ENCODE results near the gene FYB1.

The FYB1 gene

DNA sequence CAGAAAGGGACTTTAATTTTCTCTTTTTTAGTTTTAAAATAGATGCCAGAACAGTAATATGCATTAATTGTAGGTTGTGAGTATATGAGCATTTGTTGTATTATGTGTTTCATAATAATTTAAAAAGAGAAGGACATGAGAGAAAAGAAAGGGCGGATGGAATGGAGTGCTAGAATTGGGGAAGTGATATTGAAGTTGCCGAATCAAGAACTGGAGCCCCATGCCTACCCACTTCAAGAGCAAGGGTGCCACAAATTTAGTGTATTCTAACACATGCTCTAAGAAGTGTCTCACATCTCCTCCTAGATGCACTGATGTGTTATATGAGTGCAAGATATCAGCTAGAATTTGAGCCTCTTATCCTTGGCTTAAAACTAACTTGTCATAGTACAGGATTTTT is 43.6 kb upstream of the FYB1 start:
- peaks cover 0 to 2% of the 10 kb centered on the region in 2 donors for H3K4me1 ChIP-seq (ENCODE audit: control insufficient read depth in 2 of 2, insufficient read depth in 1 of 2, low read depth in 1 of 2, low read length in 2 of 2)
- no peak overlapping the region for H3K9ac ChIP-seq (ENCODE audit: low read depth, low read length, poor library complexity)
- WGBS, 2 donors (ENCODE audit: extremely low coverage in 2 of 2, insufficient read length in 2 of 2, insufficient replicate concordance in 1 of 2): no CpG with 5 or more reads among the region's 2 CpGs
- no peak overlapping the region for H4K91ac ChIP-seq (ENCODE audit: low read depth, low read length, poor library complexity)
- no peaks in the 10 kb centered on the region for H3K79me1 ChIP-seq (ENCODE audit: low read depth, low read length)
- H3K4me3 ChIP-seq (ENCODE audit: low read length in 2 of 2): no peak overlapping the region
- no peak overlapping the region for H4K8ac ChIP-seq (ENCODE audit: low read depth, low read length)
- no peak overlapping the region for H2BK5ac ChIP-seq (ENCODE audit: low read length)
- no peaks in the 10 kb centered on the region for H3K9me3 ChIP-seq (replicated peaks in 1 of 2; ENCODE audit: control insufficient read depth in 2 of 2, insufficient read depth in 1 of 2, low read depth in 1 of 2, low read length in 2 of 2)
- no peak overlapping the region for H3K18ac ChIP-seq (ENCODE audit: low read length)
- H2BK12ac ChIP-seq (ENCODE audit: low read length): no peak overlapping the region
- H3K4ac ChIP-seq (ENCODE audit: low read length): no peak overlapping the region
- H3K14ac ChIP-seq (ENCODE audit: low read length): no peak overlapping the region
- no peak overlapping the region for H2AK5ac ChIP-seq (ENCODE audit: low read depth, low read length)
- no peaks in the 10 kb centered on the region for H3K27me3 ChIP-seq (ENCODE audit: control insufficient read depth in 3 of 3, insufficient read depth in 3 of 3, low read depth in 1 of 3, low read length in 3 of 3)
- no peak overlapping the region for H3K23ac ChIP-seq (ENCODE audit: low read depth, low read length, poor library complexity)
- no peak overlapping the region for H2BK120ac ChIP-seq (ENCODE audit: low read depth, low read length)
- H2AFZ ChIP-seq (ENCODE audit: low read length): no peak overlapping the region
- DNase-seq (ENCODE audit: low spot score): no peak
- H2BK15ac ChIP-seq (ENCODE audit: low read length): no peak overlapping the region
- H3K36me3 ChIP-seq (replicated peaks in 1 of 2; ENCODE audit: control insufficient read depth in 2 of 2, insufficient read depth in 2 of 2, low read length in 2 of 2): no peaks in the 10 kb centered on the region
- no peak overlapping the region for H3K27ac ChIP-seq (replicated peaks; ENCODE audit: low read length)
- H3K4me2 ChIP-seq (ENCODE audit: insufficient read depth, low read length, poor library complexity, severe bottlenecking): no peak overlapping the region

DNA sequence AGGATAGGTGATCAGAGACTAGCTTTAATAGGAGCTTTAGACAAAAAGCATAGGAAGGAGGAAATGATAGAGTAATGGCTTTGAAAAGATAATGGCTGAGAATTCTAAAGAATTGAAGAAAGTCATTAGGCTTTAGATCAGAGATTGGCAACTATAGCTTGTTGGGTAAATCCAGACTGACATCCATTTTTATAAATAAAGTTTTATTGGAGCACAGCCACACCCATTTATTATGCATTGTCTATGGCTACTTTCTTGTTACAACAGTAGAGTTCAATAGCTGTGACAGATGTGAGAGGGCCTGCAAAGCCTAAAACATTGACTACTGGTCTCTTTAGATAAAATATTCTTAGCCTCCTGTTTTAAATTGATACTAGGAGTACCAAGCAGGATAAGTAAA is 40.7 kb upstream of the FYB1 start:
- H4K91ac ChIP-seq (ENCODE audit: low read depth, low read length, poor library complexity): no peak overlapping the region
- H3K18ac ChIP-seq (ENCODE audit: low read length): no peak overlapping the region
- H2AK5ac ChIP-seq (ENCODE audit: low read depth, low read length): no peak overlapping the region
- H3K36me3 ChIP-seq (replicated peaks in 1 of 2; ENCODE audit: control insufficient read depth in 2 of 2, insufficient read depth in 2 of 2, low read length in 2 of 2): no peaks in the 10 kb centered on the region
- H3K4me2 ChIP-seq (ENCODE audit: insufficient read depth, low read length, poor library complexity, severe bottlenecking): no peak overlapping the region
- no peak overlapping the region for H3K4me3 ChIP-seq (ENCODE audit: low read length in 2 of 2)
- no peak overlapping the region for H3K27ac ChIP-seq (replicated peaks; ENCODE audit: low read length)
- DNase-seq (ENCODE audit: low spot score): no peak
- H3K23ac ChIP-seq (ENCODE audit: low read depth, low read length, poor library complexity): no peak overlapping the region
- H3K9me3 ChIP-seq (replicated peaks in 1 of 2; ENCODE audit: control insufficient read depth in 2 of 2, insufficient read depth in 1 of 2, low read depth in 1 of 2, low read length in 2 of 2): no peaks in the 10 kb centered on the region
- H3K9ac ChIP-seq (ENCODE audit: low read depth, low read length, poor library complexity): no peak overlapping the region
- no peak overlapping the region for H3K14ac ChIP-seq (ENCODE audit: low read length)
- no peak overlapping the region for H2BK15ac ChIP-seq (ENCODE audit: low read length)
- no peak overlapping the region for H2BK120ac ChIP-seq (ENCODE audit: low read depth, low read length)
- no peaks in the 10 kb centered on the region for H3K4me1 ChIP-seq (ENCODE audit: control insufficient read depth in 2 of 2, insufficient read depth in 1 of 2, low read depth in 1 of 2, low read length in 2 of 2)
- H3K27me3 ChIP-seq (ENCODE audit: control insufficient read depth in 3 of 3, insufficient read depth in 3 of 3, low read depth in 1 of 3, low read length in 3 of 3): no peaks in the 10 kb centered on the region
- H2BK5ac ChIP-seq (ENCODE audit: low read length): no peak overlapping the region
- no peak overlapping the region for H4K8ac ChIP-seq (ENCODE audit: low read depth, low read length)
- no peaks in the 10 kb centered on the region for H3K79me1 ChIP-seq (ENCODE audit: low read depth, low read length)
- H3K4ac ChIP-seq (ENCODE audit: low read length): no peak overlapping the region
- H2BK12ac ChIP-seq (ENCODE audit: low read length): no peak overlapping the region
- no peak overlapping the region for H2AFZ ChIP-seq (ENCODE audit: low read length)

DNA sequence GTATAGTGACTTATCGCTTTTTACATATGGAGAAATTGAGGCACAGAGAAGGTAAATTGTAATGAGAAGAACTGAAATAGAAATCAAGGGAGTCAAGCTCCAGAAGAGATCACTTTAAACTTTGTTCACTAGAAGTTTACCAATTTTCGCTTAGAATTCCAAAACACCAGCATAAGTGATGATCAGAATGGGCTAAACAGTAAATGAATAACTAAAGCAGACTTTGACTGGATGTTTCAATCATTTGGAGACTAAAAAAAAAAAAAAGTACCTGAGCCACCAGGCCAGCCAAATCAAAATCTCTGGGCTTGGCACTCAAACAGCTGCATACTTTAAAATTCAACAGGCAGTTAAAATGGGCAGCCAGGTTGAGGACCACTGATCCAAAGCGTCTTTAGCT is 38.2 kb upstream of the FYB1 start:
- no peak overlapping the region for H2BK15ac ChIP-seq (ENCODE audit: low read length)
- no peaks in the 10 kb centered on the region for H3K27me3 ChIP-seq (ENCODE audit: control insufficient read depth in 3 of 3, insufficient read depth in 3 of 3, low read depth in 1 of 3, low read length in 3 of 3)
- H2BK120ac ChIP-seq (ENCODE audit: low read depth, low read length): no peak overlapping the region
- H3K18ac ChIP-seq (ENCODE audit: low read length): no peak overlapping the region
- no peaks in the 10 kb centered on the region for H3K79me1 ChIP-seq (ENCODE audit: low read depth, low read length)
- no peak overlapping the region for H3K27ac ChIP-seq (replicated peaks; ENCODE audit: low read length)
- no peak overlapping the region for H2BK5ac ChIP-seq (ENCODE audit: low read length)
- no CpG with 5 or more reads among the region's 3 CpGs for WGBS, 2 donors (ENCODE audit: extremely low coverage in 2 of 2, insufficient read length in 2 of 2, insufficient replicate concordance in 1 of 2)
- DNase-seq (ENCODE audit: low spot score): no peak
- no peak overlapping the region for H2BK12ac ChIP-seq (ENCODE audit: low read length)
- no peak overlapping the region for H4K91ac ChIP-seq (ENCODE audit: low read depth, low read length, poor library complexity)
- H3K23ac ChIP-seq (ENCODE audit: low read depth, low read length, poor library complexity): no peak overlapping the region
- H2AFZ ChIP-seq (ENCODE audit: low read length): no peak overlapping the region
- H3K4me2 ChIP-seq (ENCODE audit: insufficient read depth, low read length, poor library complexity, severe bottlenecking): no peak overlapping the region
- no peaks in the 10 kb centered on the region for H3K36me3 ChIP-seq (replicated peaks in 1 of 2; ENCODE audit: control insufficient read depth in 2 of 2, insufficient read depth in 2 of 2, low read length in 2 of 2)
- no peak overlapping the region for H3K4me3 ChIP-seq (ENCODE audit: low read length in 2 of 2)
- H3K4me1 ChIP-seq (ENCODE audit: control insufficient read depth in 2 of 2, insufficient read depth in 1 of 2, low read depth in 1 of 2, low read length in 2 of 2): no peaks in the 10 kb centered on the region
- no peak overlapping the region for H2AK5ac ChIP-seq (ENCODE audit: low read depth, low read length)
- no peak overlapping the region for H4K8ac ChIP-seq (ENCODE audit: low read depth, low read length)
- H3K9ac ChIP-seq (ENCODE audit: low read depth, low read length, poor library complexity): no peak overlapping the region
- no peaks in the 10 kb centered on the region for H3K9me3 ChIP-seq (replicated peaks in 1 of 2; ENCODE audit: control insufficient read depth in 2 of 2, insufficient read depth in 1 of 2, low read depth in 1 of 2, low read length in 2 of 2)
- H3K14ac ChIP-seq (ENCODE audit: low read length): no peak overlapping the region
- no peak overlapping the region for H3K4ac ChIP-seq (ENCODE audit: low read length)

DNA sequence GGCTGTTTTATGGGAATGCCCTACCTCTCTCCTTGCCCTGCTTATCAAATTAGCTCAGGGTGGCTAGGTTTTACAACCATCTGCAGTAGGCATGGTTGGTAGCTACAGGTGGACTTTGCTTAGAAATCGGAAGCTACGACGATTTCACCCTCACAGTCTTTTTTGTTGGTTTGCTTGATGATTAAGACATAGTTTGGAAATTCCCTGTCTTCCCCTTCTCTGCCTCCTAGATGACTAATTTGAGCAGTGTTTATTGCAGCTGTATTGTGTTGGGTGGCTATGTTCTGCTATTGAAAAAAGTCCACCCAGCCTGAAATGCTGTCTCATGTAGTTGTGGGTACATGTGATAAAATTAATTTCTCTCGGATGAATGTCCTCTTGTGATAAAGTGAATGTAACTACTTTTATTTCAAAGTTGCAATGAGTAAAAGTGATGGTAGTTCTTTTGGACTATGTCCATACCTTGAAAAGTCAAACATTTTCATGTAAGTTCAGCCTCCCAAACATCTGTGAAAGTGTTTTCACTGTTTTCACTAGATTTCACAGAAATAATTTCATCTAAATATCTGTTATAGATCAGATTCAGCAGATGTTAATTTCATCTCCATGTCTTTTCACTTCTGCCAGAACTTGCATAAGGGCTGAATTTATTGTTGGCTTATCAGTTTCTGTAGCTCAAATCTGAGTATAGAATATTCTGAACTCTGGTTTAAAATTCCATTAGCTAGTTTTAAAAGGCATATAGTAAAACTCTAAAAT is 37.3 kb upstream of the FYB1 start:
- Histone ChIP-seq H3K4me1 (ENCODE audit: control insufficient read depth in 2 of 2, insufficient read depth in 1 of 2, low read depth in 1 of 2, low read length in 2 of 2) (no peaks in the 10 kb centered on the region), H2AFZ (ENCODE audit: low read length) (no peak overlapping the region), H2AK5ac (ENCODE audit: low read depth, low read length) (no peak overlapping the region), H3K18ac (ENCODE audit: low read length) (no peak overlapping the region), H3K9ac (ENCODE audit: low read depth, low read length, poor library complexity) (no peak overlapping the region), H3K4me2 (ENCODE audit: insufficient read depth, low read length, poor library complexity, severe bottlenecking) (no peak overlapping the region), H3K79me1 (ENCODE audit: low read depth, low read length) (no peaks in the 10 kb centered on the region), H3K36me3 (replicated peaks in 1 of 2; ENCODE audit: control insufficient read depth in 2 of 2, insufficient read depth in 2 of 2, low read length in 2 of 2) (no peaks in the 10 kb centered on the region), H3K9me3 (replicated peaks in 1 of 2; ENCODE audit: control insufficient read depth in 2 of 2, insufficient read depth in 1 of 2, low read depth in 1 of 2, low read length in 2 of 2) (no peaks in the 10 kb centered on the region), H4K8ac (ENCODE audit: low read depth, low read length) (no peak overlapping the region), H3K27ac (replicated peaks; ENCODE audit: low read length) (no peak overlapping the region), H3K14ac (ENCODE audit: low read length) (no peak overlapping the region), H2BK120ac (ENCODE audit: low read depth, low read length) (no peak overlapping the region), H3K4ac (ENCODE audit: low read length) (no peak overlapping the region), H3K27me3 (ENCODE audit: control insufficient read depth in 3 of 3, insufficient read depth in 3 of 3, low read depth in 1 of 3, low read length in 3 of 3) (no peaks in the 10 kb centered on the region), H3K4me3 (ENCODE audit: low read length in 2 of 2) (no peak overlapping the region), H3K23ac (ENCODE audit: low read depth, low read length, poor library complexity) (no peak overlapping the region), H4K91ac (ENCODE audit: low read depth, low read length, poor library complexity) (no peak overlapping the region), H2BK15ac (ENCODE audit: low read length) (no peak overlapping the region), H2BK5ac (ENCODE audit: low read length) (no peak overlapping the region), H2BK12ac (ENCODE audit: low read length) (no peak overlapping the region)
- no peak for DNase-seq (ENCODE audit: low spot score)
- no CpG with 5 or more reads among the region's 4 CpGs for WGBS, 2 donors (ENCODE audit: extremely low coverage in 2 of 2, insufficient read length in 2 of 2, insufficient replicate concordance in 1 of 2)

Measured in neuronal stem cell (in vitro differentiated cells).